Tongue (tissue), 3 donors: ENCODE results near the gene CTAG1B. TPM values are rescaled to one million over a fixed set of nuclear protein-coding genes. Genes with fewer than 3 reads are reported as not detected.
"Not testable (repeated sequence)": the region's sequence is repeated elsewhere in the genome, so short reads cannot be mapped to it uniquely, and the experiment has no call there.

ENCODE experiments used
- DNase-seq: peaks from one replicate; pipeline ENCODE4 v3.0.0-alpha.2; 2015
- small RNA-seq: library from RNA; depleted of rRNA; stranded (forward); fragments of <200 nt; gene quantifications from one replicate; pipeline ENCODE3, GENCODE V24; 2014; ENCODE audit warnings: low replicate concordance
- total RNA-seq: library from RNA; depleted of rRNA; stranded (reverse); fragments of >200 nt; gene quantifications from one replicate; pipeline ENCODE4 v1.2.3, GENCODE V29; 2014

The CTAG1B gene
- total RNA-seq, 1 donor from 2014 or later = not detected

DNA sequence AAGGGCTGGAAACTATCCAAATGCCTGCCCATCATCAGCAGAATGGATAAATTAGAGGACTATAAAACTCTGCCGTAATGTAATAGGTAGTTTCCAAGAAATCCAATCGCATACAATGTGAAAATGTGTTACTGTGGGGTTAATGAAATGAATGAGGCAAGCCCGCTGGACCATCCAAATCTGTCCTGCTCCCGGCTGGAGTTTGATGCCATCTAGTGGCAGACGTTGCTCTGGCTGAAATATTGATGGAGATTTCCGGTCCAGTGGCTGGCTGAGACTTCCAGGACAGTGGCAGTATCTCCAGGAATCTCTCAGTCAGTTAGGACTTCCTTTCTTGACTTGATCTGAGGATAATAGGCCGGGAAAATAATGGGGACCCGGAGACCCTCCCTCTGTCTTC lies 36.1 kb downstream of the CTAG1B start:
- DNase-seq = not testable (repeated sequence)

- not testable (repeated sequence) for DNase-seq
These were observed 44.0 kb downstream of the CTAG1B start for GRCh38 chrX:154575076-154575475.

GRCh38 chrX:154573061-154573460 lies 46.0 kb downstream of the CTAG1B start:
- not testable (repeated sequence) for DNase-seq

DNA sequence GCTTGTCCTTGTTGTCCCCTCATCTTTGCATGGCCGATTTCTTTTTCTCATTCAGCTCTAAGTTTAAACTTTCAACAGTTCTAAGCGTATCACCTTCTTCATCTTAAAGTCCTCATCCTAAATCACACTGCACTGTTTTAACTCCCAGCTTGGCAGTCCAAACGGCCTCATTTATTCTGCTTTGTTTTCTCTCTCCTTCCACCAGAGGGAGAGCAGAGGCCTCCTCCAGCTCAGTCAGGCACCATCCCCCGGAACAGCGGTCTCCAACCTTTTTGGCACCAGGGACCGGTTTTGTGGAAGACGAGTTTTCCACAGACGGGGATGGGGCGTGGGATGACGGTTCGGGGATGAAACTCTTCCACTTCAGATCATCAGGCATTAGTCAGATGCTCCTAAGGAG lies 48.7 kb downstream of the CTAG1B start:
- not testable (repeated sequence) for DNase-seq

Small RNA genes within 50 kb of the gene (small RNA-seq; reads per million reads assigned to genes)
- gene AC244090.1 (not detected), gene AC244107.2 (not detected)

Other genes with a start within 250 kb of the CTAG1B start
- 406 TPM for gene FLNA, start 244.6 kb downstream of the CTAG1B start, total RNA-seq
- 23.1 TPM for gene EMD, start 240.0 kb downstream of the CTAG1B start, total RNA-seq
- gene RPL10, start 220.9 kb downstream of the CTAG1B start, total RNA-seq = 9,585 TPM
- 49.2 TPM for gene DNASE1L1, start 210.0 kb downstream of the CTAG1B start, total RNA-seq
- 17.0 TPM for gene TAFAZZIN, start 207.7 kb downstream of the CTAG1B start, total RNA-seq
- 81.8 TPM for gene ATP6AP1, start 190.6 kb downstream of the CTAG1B start, total RNA-seq
- 91.6 TPM for gene GDI1, start 182.1 kb downstream of the CTAG1B start, total RNA-seq
- gene FAM50A, start 175.1 kb downstream of the CTAG1B start, total RNA-seq = 27.5 TPM
- gene PLXNA3, start 161.0 kb downstream of the CTAG1B start, total RNA-seq = 15.4 TPM
- gene LAGE3, start 140.0 kb downstream of the CTAG1B start, total RNA-seq = 23.8 TPM
- 71.7 TPM for gene UBL4A, start 132.7 kb downstream of the CTAG1B start, total RNA-seq
- gene SLC10A3, start 128.7 kb downstream of the CTAG1B start, total RNA-seq = 16.3 TPM
- 20.6 TPM for gene FAM3A, start 103.0 kb downstream of the CTAG1B start, total RNA-seq
- gene G6PD, start 72.4 kb downstream of the CTAG1B start, total RNA-seq = 15.0 TPM
- gene IKBKG, start 71.7 kb downstream of the CTAG1B start, total RNA-seq = 14.0 TPM
- not detected for gene CTAG1A, start 34.1 kb downstream of the CTAG1B start, total RNA-seq
- not detected for gene CTAG2, start 34.3 kb upstream of the CTAG1B start, total RNA-seq
- gene GAB3, start 131.8 kb upstream of the CTAG1B start, total RNA-seq = 9.0 TPM
- gene DKC1, start 143.6 kb upstream of the CTAG1B start, total RNA-seq = 32.2 TPM
- 21.2 TPM for gene MPP1, start 186.2 kb upstream of the CTAG1B start, total RNA-seq
- not detected for gene SMIM9, start 215.4 kb upstream of the CTAG1B start, total RNA-seq